ENCODE measurements around the gene MRPS26.

MRPS26 gene

DNA sequence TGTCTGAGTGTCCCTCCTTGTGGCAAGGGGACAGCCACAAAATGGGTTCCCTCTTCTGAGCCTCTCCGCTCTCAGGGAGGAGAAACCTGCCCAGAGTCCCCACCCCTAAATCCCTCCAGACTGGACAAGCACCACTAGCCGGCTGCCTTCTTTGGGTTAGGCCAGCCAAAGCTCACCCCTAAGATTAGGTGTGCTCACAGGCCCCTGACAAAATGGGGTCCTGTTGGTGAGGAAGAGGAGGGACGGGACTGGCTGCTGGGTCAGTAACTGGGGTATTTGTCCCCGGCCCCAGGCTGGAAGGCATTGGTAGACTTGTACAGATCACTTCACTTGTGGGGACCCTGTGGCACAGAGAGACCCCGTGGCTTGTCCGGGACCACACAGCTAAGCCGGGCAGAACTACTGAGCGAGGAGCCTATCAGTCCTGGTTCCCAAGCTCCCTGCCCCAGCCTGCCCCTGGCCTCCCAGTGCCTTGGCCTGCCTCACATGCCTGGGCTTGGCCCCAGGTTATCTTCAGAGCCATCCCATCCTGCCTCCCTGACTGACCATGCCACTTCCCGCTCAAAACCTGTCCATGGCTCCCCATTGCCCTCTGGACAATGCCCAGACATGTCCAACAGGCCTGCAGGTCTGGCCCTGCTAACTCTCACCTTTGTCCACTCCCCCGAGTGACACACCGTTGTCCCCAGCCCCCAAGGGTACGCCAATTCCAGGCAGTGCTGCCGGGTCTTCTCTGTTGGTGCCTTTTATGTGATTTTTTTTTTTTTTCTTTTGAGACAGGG lies 49.2 kb downstream of the MRPS26 start:
- no peak overlapping the region for H3K9ac ChIP-seq (ENCODE audit: low read depth, low read length)
- no peaks in the 10 kb centered on the region for H3K4me1 ChIP-seq (ENCODE audit: insufficient read depth, low read length)
- no peaks in the 10 kb centered on the region for H3K9me3 ChIP-seq (ENCODE audit: insufficient read depth, low read depth, low read length)
- H3K27me3 ChIP-seq (ENCODE audit: insufficient read depth, low read length): peaks cover 34% of the 10 kb centered on the region
- no peaks in the 10 kb centered on the region for H3K36me3 ChIP-seq (ENCODE audit: insufficient read depth, low read depth, low read length)
- H3K4me3 ChIP-seq (ENCODE audit: low read length): no peak overlapping the region
- no peak overlapping the region for H3K27ac ChIP-seq (ENCODE audit: low read length)

Measured in iPS-20b (cell line).